Suprapubic skin (tissue), 3 donors: ENCODE data around the gene NPB.

Experiments
- POLR2AphosphoS5 ChIP-seq, 3 donors: sonication (generic); formaldehyde crosslinking; IDR thresholded peaks; one replicate each; pipeline ENCODE4 v1.6.1; 2017; ENCODE audit warnings: antibody characterized with exemption in 3 of 3
- TF ChIP-seq, protein P1 (sequence below), 2 donors: fragments of 200-600 bp in 1 of 2; fragments of 450-650 bp in 1 of 2; sonication (generic) in 1 of 2; IDR thresholded peaks; one replicate each; pipeline ENCODE4 v1.5.1; 2016 to 2019; ENCODE audit warnings: antibody characterized with exemption in 2 of 2, mild to moderate bottlenecking in 1 of 2, moderate library complexity in 1 of 2

DNA sequence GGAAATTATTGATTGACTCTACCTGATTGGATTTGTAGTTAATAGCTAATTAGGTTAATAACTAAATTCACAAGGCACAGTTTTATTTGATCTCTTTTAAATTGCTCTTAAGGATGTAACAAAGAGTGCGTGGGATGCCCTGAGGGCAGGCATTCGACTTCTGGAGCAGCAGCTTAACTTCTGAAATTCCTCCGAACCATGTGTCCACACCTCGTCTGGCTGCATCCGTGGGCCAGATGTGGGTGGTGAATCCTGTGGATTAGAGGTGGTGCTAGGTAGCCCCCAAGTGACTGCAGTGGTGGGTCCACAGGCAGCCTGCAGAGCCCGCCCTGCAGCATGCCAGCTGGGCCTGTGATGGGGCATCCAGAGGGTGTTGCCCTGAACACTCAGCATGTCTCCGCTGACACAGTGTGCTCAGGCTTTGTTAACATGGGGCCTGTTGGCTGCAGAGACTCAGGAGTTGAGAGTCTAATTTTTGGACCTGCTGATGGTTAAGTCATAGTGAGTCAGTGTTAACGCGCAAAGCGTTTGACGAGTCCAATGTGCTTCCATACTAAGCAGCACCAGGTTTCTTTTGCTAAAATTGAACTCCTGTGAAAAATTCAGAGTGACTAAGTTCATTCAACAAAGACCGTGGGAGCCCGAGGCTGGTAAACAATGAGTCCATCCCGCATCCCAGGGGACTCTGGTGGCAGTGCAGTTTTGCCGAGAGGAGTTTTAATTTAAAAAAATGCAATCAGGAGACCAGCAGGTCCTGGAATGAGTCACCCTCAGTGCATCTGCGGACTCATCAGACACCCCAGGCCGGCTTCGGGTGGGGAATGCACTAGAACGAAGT is 3.8 kb upstream of the NPB start:
- no peak for TF ChIP-seq POLR2AphosphoS5 (IDR thresholded peaks at IDR 0.05)
- TF ChIP-seq, protein P1, sequence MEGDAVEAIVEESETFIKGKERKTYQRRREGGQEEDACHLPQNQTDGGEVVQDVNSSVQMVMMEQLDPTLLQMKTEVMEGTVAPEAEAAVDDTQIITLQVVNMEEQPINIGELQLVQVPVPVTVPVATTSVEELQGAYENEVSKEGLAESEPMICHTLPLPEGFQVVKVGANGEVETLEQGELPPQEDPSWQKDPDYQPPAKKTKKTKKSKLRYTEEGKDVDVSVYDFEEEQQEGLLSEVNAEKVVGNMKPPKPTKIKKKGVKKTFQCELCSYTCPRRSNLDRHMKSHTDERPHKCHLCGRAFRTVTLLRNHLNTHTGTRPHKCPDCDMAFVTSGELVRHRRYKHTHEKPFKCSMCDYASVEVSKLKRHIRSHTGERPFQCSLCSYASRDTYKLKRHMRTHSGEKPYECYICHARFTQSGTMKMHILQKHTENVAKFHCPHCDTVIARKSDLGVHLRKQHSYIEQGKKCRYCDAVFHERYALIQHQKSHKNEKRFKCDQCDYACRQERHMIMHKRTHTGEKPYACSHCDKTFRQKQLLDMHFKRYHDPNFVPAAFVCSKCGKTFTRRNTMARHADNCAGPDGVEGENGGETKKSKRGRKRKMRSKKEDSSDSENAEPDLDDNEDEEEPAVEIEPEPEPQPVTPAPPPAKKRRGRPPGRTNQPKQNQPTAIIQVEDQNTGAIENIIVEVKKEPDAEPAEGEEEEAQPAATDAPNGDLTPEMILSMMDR (IDR thresholded peaks at IDR 0.05) = no peak
